GM21723 (cell line): Measurements from ENCODE around the gene CELA3B.
"Not testable (repeated sequence)": the region's sequence is repeated elsewhere in the genome, so short reads cannot be mapped to it uniquely, and the experiment has no call there.

Experiments used
- ATAC-seq: cut with Tn5 transposase; IDR thresholded peaks from one replicate; pipeline ENCODE4 v1.9.1; 2021; ENCODE audit warnings: mild to moderate bottlenecking, moderate library complexity; ENCODE audit not compliant: unreplicated experiment

The CELA3B gene

DNA sequence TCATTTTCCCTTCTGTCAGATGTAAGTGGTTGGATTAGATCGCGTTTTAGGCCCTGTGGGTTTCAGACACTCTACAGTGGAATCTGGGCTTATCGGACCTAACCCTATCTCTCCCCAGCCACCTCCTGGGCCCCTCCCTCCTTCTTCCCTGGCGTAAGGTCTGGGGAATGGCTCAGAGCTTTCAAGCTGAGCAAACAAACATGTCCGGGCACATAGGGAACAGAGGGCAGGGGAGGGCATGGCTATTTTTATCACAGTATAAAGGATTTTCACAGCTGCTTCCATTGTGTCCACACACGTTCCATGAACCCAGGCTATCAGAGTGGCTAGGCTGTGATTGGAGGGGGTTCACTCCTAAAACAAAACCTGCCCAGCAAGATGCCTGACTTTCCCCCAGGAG lies 2.1 kb upstream of the CELA3B start:
- ATAC-seq, result not testable (repeated sequence)

DNA sequence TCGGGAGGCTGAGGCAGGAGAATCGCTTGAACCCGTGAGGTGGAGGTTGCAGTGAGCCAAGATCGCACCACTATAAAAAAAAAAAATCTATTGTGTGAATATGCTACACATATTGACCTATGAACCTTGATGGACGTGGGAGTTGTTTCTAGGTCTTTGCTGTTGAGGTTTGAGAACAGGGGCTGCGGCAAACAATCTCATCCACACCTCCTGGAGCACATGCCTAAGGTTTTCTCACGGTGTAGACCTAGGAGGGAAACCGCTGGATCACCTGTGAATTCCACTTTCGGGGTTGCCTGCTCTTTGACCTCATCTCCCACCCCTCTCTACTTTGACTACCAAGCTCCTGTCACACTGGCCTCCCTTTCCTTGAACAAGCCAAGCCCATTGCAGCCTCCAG lies 1.5 kb upstream of the CELA3B start:
- not testable (repeated sequence) for ATAC-seq

DNA sequence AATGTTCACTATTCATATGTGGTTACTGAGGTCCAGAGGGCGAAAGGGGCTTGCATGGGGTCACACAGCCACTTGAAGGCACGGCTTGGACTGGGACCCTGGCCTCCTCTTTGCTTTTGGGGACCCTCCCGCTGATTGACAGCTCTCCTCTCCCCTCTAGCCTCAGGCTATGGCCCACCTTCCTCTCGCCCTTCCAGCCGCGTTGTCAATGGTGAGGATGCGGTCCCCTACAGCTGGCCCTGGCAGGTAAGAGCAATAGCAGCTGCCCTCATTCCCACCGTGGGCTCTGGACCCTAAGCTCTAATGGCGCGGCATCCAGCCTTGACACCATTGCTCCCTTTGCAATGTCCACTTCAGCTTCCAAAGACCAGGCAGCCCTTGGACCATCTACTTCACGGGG lies 1.4 kb downstream of the CELA3B start:
- not testable (repeated sequence) for ATAC-seq

DNA sequence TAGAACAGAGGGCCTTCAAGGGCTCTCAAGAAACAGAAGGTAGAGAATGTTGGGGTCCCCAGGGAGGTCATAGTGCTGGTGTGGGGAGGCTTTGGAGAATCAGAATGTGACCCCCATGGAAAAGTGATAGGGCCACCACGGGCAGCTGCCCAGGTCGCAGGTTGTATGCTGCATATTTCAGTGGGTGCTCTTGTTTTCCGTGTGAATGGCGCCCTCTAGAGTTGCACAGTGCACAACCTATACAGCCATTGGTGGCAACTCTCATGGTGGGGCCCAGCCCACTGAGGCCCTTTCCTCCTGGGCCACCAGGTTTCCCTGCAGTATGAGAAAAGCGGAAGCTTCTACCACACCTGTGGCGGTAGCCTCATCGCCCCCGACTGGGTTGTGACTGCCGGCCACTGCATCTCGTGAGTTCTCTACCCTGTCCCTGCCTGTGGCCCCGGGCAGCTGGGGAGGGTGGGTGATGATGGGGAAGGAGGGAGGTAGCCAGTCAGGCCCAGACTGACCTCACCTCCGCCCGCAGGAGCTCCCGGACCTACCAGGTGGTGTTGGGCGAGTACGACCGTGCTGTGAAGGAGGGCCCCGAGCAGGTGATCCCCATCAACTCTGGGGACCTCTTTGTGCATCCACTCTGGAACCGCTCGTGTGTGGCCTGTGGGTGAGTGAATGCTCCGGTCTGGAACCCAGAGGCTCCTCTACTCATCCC lies 3.8 kb downstream of the CELA3B start:
- not testable (repeated sequence) for ATAC-seq

DNA sequence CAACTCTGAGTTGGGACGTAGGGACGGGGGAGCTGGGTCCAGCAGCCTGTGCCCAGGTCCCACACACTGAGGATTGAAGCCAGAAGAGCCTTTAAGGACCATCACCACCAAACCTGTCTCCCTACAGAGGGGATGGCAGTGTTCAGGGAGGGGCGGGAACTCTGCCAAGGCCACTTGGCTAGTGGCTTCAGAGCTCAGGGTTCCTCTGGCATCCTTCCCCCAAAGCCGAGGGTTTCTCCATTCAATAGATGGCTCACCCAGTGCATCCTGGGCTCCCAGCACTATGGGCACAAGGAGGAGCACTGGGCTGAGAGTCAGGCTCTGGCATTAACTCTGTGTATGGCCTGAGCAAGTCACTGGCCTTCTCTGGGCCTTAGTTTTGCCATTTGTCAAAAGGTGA lies 4.4 kb downstream of the CELA3B start:
- not testable (repeated sequence) for ATAC-seq

DNA sequence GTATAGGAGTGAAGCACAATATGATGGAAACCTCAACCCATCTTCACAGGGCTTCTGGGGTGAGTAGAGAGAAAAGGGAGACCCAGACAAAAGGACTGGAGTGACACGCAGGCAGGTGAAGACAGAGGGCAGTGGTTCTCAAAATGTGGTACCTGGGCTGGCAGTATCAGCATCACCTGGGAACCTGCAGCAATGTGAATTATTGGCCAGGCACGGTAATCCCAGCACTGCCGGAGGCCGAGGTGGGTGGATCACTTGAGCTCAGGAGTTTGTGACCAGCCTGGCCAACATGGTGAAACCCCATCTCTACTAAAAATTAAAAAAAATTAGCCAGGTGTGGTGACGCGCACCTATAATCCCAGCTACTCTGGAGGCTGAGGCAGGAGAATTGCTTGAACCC lies 5.3 kb downstream of the CELA3B start:
- ATAC-seq, result not testable (repeated sequence)

DNA sequence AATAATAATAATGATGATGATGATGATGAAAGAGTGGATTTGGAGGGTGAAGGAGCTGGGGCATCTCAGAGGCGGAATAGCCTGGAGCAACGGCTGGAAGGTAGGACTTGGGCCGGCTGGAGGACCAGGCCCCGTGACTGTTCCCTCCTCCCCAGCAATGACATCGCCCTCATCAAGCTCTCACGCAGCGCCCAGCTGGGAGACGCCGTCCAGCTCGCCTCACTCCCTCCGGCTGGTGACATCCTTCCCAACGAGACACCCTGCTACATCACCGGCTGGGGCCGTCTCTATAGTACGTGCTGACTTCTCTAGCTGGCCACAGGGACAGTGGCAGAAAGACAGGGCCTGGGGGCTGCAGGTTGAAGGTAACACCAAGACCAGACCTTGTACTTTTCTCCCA lies 6.7 kb downstream of the CELA3B start:
- ATAC-seq, result not testable (repeated sequence)

DNA sequence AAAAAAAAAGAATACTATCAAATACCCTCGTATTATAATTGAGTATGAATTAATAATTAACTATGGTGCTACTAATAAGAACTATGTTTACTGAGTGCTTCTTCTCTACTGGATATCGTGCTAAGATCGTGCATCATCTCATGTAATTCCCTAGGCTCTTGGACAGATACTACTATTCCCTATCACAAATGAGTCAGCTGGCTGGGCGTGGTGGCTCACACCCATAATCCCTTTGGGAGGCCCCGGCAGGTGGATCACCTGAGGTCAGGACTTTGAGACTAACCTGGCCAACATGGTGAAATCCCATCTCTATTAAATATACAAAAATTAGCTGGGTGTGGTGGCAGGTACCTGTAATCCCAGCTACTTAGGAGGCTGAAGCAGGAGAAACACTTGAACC lies 9.1 kb downstream of the CELA3B start:
- not testable (repeated sequence) for ATAC-seq

DNA sequence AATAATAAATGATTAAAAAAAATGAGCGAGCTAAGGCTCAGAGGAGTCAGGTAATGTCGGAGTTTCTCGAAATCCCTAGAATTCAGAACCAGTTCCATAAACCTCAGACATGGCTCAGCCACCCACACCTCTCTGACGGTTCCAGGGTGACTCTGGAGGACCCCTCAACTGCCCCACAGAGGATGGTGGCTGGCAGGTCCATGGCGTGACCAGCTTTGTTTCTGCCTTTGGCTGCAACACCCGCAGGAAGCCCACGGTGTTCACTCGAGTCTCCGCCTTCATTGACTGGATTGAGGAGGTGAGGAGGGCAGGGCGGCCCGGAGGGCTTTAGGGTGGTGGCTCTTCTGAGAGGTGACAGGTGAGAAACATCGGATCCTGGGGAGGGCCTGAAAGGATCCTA lies 9.6 kb downstream of the CELA3B start:
- ATAC-seq, result not testable (repeated sequence)

DNA sequence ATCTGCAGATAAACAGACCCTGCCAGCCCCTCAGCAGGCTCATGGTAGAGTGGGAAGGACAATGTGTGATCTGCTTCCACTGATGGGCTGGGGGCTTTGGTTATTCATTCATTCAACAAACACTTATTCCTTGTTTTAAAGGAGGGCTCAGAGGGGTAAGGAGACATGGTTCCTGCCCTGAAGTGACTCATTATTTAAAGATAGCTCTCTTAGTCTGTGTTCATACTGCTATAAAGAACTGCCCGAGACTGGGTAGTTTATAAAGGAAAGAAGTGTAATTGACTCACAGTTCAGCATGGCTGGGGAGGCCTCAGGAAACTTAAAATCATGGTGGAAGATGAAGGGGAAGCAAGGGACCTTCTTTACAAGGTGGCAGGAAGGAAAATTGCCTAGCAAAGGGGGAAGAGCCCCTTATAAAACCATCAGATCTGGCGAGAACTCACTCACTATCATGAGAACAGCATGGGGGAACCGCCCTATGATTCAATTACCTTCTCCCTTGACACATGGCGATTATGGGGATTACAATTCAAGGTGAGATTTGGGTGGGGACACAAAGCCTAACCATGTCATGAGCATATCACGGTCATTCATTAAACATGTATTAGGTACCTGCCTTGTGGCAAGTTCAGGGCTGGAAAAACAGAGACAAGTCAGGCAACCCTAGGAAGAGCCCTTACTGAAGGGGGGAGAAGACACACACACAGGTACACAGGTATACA lies 13.0 kb downstream of the CELA3B start:
- ATAC-seq, result not testable (repeated sequence)

DNA sequence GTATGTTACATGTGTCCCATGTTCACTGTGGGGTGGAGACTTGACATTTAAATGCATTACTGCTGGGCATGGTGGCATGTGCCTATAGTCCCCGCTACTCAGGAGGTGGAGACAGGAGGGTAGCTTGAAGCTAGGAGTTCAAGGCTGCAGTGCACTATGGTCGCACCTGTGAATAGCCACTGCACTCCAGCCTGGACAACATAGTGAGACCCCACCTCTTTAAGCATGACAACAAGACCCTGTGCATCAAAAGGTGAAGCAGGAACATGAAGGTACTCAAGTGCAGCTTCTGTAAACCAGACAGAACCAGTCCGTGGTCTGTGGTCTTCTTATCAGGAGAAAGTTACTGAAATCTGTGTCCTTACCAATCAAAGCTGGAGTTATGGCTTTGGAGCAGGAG lies 15.4 kb downstream of the CELA3B start:
- ATAC-seq, result not testable (repeated sequence)

DNA sequence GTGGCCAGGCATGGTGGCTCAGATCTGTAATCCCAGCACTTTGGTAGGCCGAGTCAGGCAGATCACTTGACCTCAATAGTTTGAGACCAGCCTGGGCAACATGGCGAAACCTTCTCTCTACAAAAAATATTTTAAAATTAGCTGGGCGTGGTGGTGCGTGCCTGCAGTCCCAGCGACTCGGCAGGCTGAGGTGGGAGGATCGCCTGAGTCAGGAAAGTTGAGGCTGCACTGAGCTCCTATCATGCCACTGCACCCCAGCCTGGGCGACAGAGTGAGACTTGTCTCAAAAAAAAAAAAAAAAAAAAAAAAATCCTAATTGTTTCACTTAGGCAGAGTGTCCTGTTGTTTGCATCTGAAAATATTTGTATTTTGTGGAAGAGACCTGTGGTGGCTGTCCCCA lies 17.9 kb downstream of the CELA3B start:
- ATAC-seq, result not testable (repeated sequence)

DNA sequence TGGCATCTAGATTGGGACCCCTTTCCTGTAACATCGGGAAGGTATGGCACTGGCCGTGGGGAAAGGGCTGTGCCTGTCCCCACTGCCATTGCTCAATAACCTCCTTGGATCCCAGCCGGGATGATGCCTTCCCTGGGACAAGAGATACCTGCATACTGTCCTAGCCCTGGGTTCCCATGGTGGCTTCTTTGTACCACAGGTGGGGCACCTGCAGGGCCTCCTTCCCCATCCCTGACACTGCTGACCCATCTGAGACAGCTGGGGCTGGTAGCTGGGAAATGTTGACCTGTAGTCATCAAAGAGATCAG lies 19.8 kb downstream of the CELA3B start:
- ATAC-seq, result not testable (repeated sequence)

DNA sequence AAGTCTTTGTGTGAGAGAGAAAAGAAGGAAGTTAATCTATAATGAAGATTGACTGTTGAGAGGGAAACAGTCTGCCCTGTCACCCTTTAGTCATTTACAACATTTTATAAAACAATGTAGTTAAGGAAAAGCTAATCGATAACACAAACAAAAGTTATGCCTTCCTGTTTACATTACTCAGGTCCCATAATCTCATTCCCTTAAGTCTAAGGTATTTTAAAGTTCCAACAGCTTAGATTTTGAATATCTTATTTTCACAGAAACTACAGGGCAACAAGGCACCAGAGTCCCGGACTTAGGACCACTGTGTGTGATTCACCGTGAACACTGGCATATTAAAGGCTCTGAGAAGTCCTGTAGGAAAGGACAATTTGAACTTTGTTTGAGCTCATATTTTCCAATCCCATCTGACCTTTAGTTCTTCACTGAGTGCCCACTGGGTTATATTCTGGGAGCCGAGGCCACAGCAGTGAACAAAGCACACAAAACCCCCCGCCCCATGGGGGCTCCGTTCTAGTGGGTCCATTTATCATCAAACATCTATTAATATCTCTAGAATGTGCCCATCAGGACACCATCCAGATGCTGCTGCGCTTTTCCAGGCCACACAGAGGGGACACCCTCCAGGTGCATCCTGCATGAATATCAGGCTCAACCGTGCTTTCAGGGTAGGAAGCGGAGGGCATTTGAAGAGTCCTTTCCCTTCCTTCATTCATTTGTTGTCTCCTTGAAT lies 21.2 kb downstream of the CELA3B start:
- ATAC-seq, result not testable (repeated sequence)

DNA sequence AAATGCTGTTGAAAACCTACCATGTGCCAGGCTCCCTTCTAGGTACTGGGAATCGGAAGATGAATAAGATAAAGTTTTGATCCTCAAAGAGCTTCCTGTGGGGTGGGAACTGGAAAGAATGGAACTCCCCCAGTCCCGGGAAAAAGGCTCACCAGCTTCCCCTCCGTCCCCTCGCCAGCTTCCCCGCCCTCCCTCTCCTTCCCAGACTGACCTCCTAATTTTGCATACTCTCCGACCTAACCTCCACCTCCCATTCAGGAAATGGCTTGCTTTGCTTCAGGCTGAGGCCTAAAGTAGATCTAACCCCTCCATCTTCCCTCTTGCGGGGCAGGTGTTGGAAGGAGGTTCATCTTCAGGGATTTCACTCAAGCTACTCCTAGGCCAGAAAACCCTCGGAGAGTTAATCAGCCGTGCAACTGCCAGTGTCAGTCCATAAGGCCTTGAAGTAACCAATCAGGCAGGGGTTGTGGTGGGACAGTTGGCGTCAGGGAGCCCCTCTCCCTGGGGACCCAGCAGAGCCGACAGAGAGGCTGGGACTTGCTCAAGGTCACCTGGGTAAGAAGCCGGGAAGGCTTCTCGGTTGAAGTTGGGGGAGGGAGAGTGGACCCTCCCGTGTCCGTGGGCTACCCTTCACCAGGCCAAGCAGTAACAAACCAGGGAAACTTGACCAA lies 21.9 kb downstream of the CELA3B start:
- ATAC-seq, result not testable (repeated sequence)

DNA sequence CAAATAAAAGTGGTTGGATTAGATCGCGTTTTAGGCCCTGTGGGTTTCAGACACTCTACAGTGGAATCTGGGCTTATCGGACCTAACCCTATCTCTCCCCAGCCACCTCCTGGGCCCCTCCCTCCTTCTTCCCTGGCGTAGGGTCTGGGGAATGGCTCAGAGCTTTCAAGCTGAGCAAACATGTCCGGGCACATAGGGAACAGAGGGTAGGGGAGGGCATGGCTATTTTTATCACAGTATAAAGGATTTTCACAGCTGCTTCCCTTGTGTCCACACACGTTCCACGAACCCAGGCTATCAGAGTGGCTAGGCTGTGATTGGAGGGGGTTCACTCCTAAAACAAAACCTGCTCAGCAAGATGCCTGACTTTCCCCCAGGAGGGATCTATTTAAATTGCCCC lies 22.8 kb downstream of the CELA3B start:
- not testable (repeated sequence) for ATAC-seq

DNA sequence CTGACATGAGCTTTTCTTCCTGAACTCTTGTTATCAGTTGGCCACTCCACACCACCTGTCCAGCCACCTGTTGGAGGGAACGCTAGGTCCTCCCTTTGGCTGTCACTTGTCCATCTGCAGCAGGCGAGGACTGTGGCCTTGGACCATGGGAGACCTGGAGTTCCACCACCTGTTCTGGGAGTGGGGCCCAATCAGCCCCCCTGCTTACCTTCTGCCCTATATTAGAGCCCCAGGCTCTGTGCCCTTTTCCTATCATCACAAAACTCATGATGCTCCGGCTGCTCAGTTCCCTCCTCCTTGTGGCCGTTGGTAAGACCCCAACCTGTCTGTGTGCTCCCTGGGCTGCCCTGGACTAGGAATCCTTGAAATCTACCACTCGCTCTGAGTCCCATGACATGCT lies 24.6 kb downstream of the CELA3B start, which contains the start of gene CELA3A:
Gene CELA3A (plus strand): TSS at position 249 of the 400 bp plus-strand sequence. CDS start 18 bp downstream, at position 267.
- ATAC-seq, result no peak

DNA sequence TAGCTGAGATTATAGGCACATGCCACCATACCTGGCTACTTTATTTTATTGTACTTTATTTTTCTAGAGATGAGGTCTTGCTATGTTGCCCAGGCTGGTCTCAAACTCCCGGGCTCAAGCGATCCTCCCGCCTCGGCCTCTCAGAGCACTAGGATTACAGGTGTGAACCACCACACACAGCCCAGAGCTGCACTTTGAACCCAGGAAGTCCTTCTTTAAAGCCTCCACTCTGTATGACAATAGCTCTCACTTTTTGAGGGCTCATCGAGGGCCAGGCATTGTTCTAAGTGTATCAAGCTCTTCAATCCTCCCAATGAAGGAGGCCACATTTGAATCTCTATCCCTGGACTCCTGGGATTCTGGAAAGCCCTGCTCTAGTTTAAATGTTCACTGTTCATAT lies 25.6 kb downstream of the CELA3B start:
- ATAC-seq, result not testable (repeated sequence)

DNA sequence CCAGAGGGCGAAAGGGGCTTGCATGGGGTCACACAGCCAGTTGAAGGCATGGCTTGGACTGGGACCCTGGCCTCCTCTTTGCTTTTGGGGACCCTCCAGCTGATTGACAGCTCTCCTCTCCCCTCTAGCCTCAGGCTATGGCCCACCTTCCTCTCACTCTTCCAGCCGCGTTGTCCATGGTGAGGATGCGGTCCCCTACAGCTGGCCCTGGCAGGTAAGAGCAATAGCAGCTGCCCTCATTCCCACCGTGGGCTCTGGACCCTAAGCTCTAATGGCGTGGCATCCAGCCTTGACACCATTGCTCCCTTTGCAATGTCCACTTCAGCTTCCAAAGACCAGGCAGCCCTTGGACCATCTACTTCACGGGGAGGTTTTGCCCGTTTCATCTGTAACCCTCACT lies 26.1 kb downstream of the CELA3B start:
- ATAC-seq, result not testable (repeated sequence)

DNA sequence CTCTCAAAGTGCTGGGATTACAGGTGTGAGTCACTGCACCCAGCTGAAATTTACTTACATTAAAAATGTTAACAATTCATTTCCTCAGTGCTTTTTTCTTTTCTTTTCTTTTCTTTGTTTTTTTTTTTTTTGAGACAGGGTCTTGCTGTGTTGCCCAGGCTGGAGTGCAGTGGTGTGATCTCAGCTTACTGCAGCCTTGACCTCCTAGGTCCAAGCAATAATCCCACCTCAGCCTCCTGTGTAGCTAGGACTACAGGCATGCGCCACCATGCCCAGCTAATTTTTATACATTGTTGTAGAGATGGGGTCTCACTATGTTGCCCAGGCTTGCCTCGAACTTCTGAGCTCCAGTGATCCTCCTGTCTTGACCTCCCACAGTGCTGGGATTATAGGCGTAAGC lies 27.1 kb downstream of the CELA3B start:
- ATAC-seq, result not testable (repeated sequence)
